HL-60 (cell line): ENCODE results near the gene ANKRD11.

Experiments
- CTCF ChIP-seq: IDR thresholded peaks from one replicate; pipeline ENCODE4 v1.5.1; 2011; ENCODE audit warnings: low read length, control low read depth, inconsistent platforms; ENCODE audit not compliant: insufficient read depth
- POLR2AphosphoS5 ChIP-seq: IDR thresholded peaks from 2 replicates; pipeline ENCODE4 v1.6.1; 2012; ENCODE audit warnings: low read depth
- REST ChIP-seq: IDR thresholded peaks from 2 replicates; pipeline ENCODE4 v1.6.1; 2012; ENCODE audit warnings: low read depth; ENCODE audit not compliant: insufficient replicate concordance
- SPI1 ChIP-seq: IDR thresholded peaks from 2 replicates; pipeline ENCODE4 v1.6.1; 2012; ENCODE audit warnings: low read depth, mild to moderate bottlenecking, borderline replicate concordance

GRCh38 chr16:89237733-89238132 is 252.6 kb downstream of the ANKRD11 start:
- TF ChIP-seq CTCF (no peak), REST (no peak), SPI1 (no peak), POLR2AphosphoS5 (no peak)
